ENCODE results near the gene EPM2A.

EPM2A gene

GRCh38 chr6:145643760-145644159, 91.6 kb downstream of the EPM2A start:
- POLR2A ChIA-PET, result interaction anchor here (0.7 kb wide), 1 partner anchor 10 kb away, joined by 3 read pairs; no protein-coding TSS in a partner anchor
- no peak for DNase-seq (ENCODE audit: extremely low spot score)
- no peak for TF ChIP-seq LEF1 (IDR thresholded peaks at IDR 0.05; ENCODE audit: borderline replicate concordance)
- TF ChIP-seq TARDBP (IDR thresholded peaks at IDR 0.05), result no peak
- TF ChIP-seq BHLHE40 (IDR thresholded peaks at IDR 0.05; ENCODE audit: borderline replicate concordance), result no peak
- no peak for TF ChIP-seq ARNT (IDR thresholded peaks at IDR 0.05)
- TF ChIP-seq SUZ12 (IDR thresholded peaks at IDR 0.05), result no peak
- TF ChIP-seq FOXA1 (IDR thresholded peaks at IDR 0.05), result no peak
- TF ChIP-seq NFRKB (IDR thresholded peaks at IDR 0.05), result no peak
- no peak for TF ChIP-seq ELF4 (IDR thresholded peaks at IDR 0.05)
- TF ChIP-seq FOXM1 (IDR thresholded peaks at IDR 0.05; ENCODE audit: borderline replicate concordance), result no peak
- no peak for TF ChIP-seq ZNF384 (IDR thresholded peaks at IDR 0.05)
- TF ChIP-seq CTBP1 (IDR thresholded peaks at IDR 0.05; ENCODE audit: borderline replicate concordance), result no peak
- TF ChIP-seq HDGF (IDR thresholded peaks at IDR 0.05; ENCODE audit: borderline replicate concordance), result no peak
- TF ChIP-seq PKNOX1 (IDR thresholded peaks at IDR 0.05), result no peak
- no peak for TF ChIP-seq SP1 (IDR thresholded peaks at IDR 0.05)
- TF ChIP-seq FOXK2 (IDR thresholded peaks at IDR 0.05), result no peak
- no peak for TF ChIP-seq L3MBTL2 (conservative IDR thresholded peaks at IDR 0.05)
- CTCF ChIA-PET, result interaction anchor here (0.6 to 0.7 kb wide), 2 partner anchors 8 to 343 kb away, joined by 3 read pairs; no protein-coding TSS in a partner anchor

- TF ChIP-seq LEF1 (IDR thresholded peaks at IDR 0.05; ENCODE audit: borderline replicate concordance) (no peak), FOXA1 (IDR thresholded peaks at IDR 0.05) (no peak), ARNT (IDR thresholded peaks at IDR 0.05) (no peak), PKNOX1 (IDR thresholded peaks at IDR 0.05) (no peak), SP1 (IDR thresholded peaks at IDR 0.05) (no peak), HDGF (IDR thresholded peaks at IDR 0.05; ENCODE audit: borderline replicate concordance) (no peak), FOXK2 (IDR thresholded peaks at IDR 0.05) (no peak), ZNF384 (IDR thresholded peaks at IDR 0.05) (no peak), ELF4 (IDR thresholded peaks at IDR 0.05) (no peak), CTBP1 (IDR thresholded peaks at IDR 0.05; ENCODE audit: borderline replicate concordance) (no peak), FOXM1 (IDR thresholded peaks at IDR 0.05; ENCODE audit: borderline replicate concordance) (no peak), NFRKB (IDR thresholded peaks at IDR 0.05) (no peak)
- DNase-seq (ENCODE audit: extremely low spot score), result peak; percentile 80
- POLR2A ChIA-PET, result interaction anchor here (0.5 kb wide), 1 partner anchor 9 kb away, joined by 3 read pairs; no protein-coding TSS in a partner anchor
- CTCF ChIA-PET, result interaction anchor here (0.5 to 1.9 kb wide), 8 partner anchors 9 to 1153 kb away, joined by 3 to 8 read pairs (median 3); no protein-coding TSS in a partner anchor
Observed at GRCh38 chr6:145633981-145634627, 101.2 kb downstream of the EPM2A start.

GRCh38 chr6:145632971-145633370, 102.3 kb downstream of the EPM2A start:
- CTCF ChIA-PET, result interaction anchor here (0.5 to 1.9 kb wide), 4 partner anchors 8 to 758 kb away, joined by 3 to 8 read pairs (median 4); no protein-coding TSS in a partner anchor
- no peak for DNase-seq (ENCODE audit: extremely low spot score)
- TF ChIP-seq ELF4 (IDR thresholded peaks at IDR 0.05), result no peak
- no peak for TF ChIP-seq SP1 (IDR thresholded peaks at IDR 0.05)
- no peak for TF ChIP-seq SUZ12 (IDR thresholded peaks at IDR 0.05)
- no peak for TF ChIP-seq PKNOX1 (IDR thresholded peaks at IDR 0.05)
- TF ChIP-seq NFRKB (IDR thresholded peaks at IDR 0.05), result no peak
- TF ChIP-seq FOXM1 (IDR thresholded peaks at IDR 0.05; ENCODE audit: borderline replicate concordance), result no peak
- TF ChIP-seq ZNF384 (IDR thresholded peaks at IDR 0.05), result no peak
- TF ChIP-seq HDGF (IDR thresholded peaks at IDR 0.05; ENCODE audit: borderline replicate concordance), result no peak
- no peak for TF ChIP-seq LEF1 (IDR thresholded peaks at IDR 0.05; ENCODE audit: borderline replicate concordance)
- TF ChIP-seq FOXK2 (IDR thresholded peaks at IDR 0.05), result no peak
- TF ChIP-seq BHLHE40 (IDR thresholded peaks at IDR 0.05; ENCODE audit: borderline replicate concordance), result no peak
- POLR2A ChIA-PET, result no interaction called here

GRCh38 chr6:145631374-145631773, 103.9 kb downstream of the EPM2A start:
- DNase-seq (ENCODE audit: extremely low spot score), result peak; percentile 20
- ChIA-PET CTCF (interaction anchor here (0.5 to 0.6 kb wide), 2 partner anchors 299 to 789 kb away, joined by 3 to 4 read pairs; no protein-coding TSS in a partner anchor), POLR2A (interaction anchor here (0.6 kb wide), 1 partner anchor 229 kb away, joined by 3 read pairs; no protein-coding TSS in a partner anchor)
- no peak for TF ChIP-seq PKNOX1 (IDR thresholded peaks at IDR 0.05)
- no peak for TF ChIP-seq BHLHE40 (IDR thresholded peaks at IDR 0.05; ENCODE audit: borderline replicate concordance)
- no peak for TF ChIP-seq HDGF (IDR thresholded peaks at IDR 0.05; ENCODE audit: borderline replicate concordance)
- no peak for TF ChIP-seq SP1 (IDR thresholded peaks at IDR 0.05)
- TF ChIP-seq NFRKB (IDR thresholded peaks at IDR 0.05), result no peak
- TF ChIP-seq FOXA1 (IDR thresholded peaks at IDR 0.05), result no peak
- TF ChIP-seq ZNF384 (IDR thresholded peaks at IDR 0.05), result no peak
- no peak for TF ChIP-seq FOXM1 (IDR thresholded peaks at IDR 0.05; ENCODE audit: borderline replicate concordance)
- no peak for TF ChIP-seq TARDBP (IDR thresholded peaks at IDR 0.05)

GRCh38 chr6:145630598-145630997, 104.7 kb downstream of the EPM2A start:
- no peak for DNase-seq (ENCODE audit: extremely low spot score)
- CTCF ChIA-PET, result no interaction called here
- POLR2A ChIA-PET, result interaction anchor here (0.5 kb wide), 1 partner anchor 105 kb away, joined by 3 read pairs; no protein-coding TSS in a partner anchor
- TF ChIP-seq L3MBTL2 (conservative IDR thresholded peaks at IDR 0.05) (no peak), FOXA1 (IDR thresholded peaks at IDR 0.05) (no peak), BHLHE40 (IDR thresholded peaks at IDR 0.05; ENCODE audit: borderline replicate concordance) (no peak), ZNF384 (IDR thresholded peaks at IDR 0.05) (no peak), FOXM1 (IDR thresholded peaks at IDR 0.05; ENCODE audit: borderline replicate concordance) (no peak), ELF4 (IDR thresholded peaks at IDR 0.05) (no peak), LEF1 (IDR thresholded peaks at IDR 0.05; ENCODE audit: borderline replicate concordance) (no peak), HDGF (IDR thresholded peaks at IDR 0.05; ENCODE audit: borderline replicate concordance) (no peak), SUZ12 (IDR thresholded peaks at IDR 0.05) (no peak), SP1 (IDR thresholded peaks at IDR 0.05) (no peak), CTBP1 (IDR thresholded peaks at IDR 0.05; ENCODE audit: borderline replicate concordance) (no peak), NFRKB (IDR thresholded peaks at IDR 0.05) (no peak), ARNT (IDR thresholded peaks at IDR 0.05) (no peak), TARDBP (IDR thresholded peaks at IDR 0.05) (no peak), FOXK2 (IDR thresholded peaks at IDR 0.05) (no peak), PKNOX1 (IDR thresholded peaks at IDR 0.05) (no peak)

All from HEK293T (cell line).